K562 (cell line): ENCODE measurements around the gene RCSD1.

ENCODE experiments used
- BCOR ChIP-seq: fragments of 450-650 bp; IDR thresholded peaks from 2 replicates; pipeline ENCODE4 v1.6.1; 2016
- IRF2 ChIP-seq: sonication (generic); formaldehyde crosslinking; IDR thresholded peaks from 2 replicates; pipeline ENCODE4 v1.8.1; 2022; ENCODE audit warnings: mild to moderate bottlenecking, missing genetic modification reagents
- MAZ ChIP-seq, 2 experiments: fragments of 450-650 bp in 1 of 2; sonication (generic) in 1 of 2; formaldehyde crosslinking; IDR thresholded peaks in 1 of 2; conservative IDR thresholded peaks in 1 of 2; 2 replicates each; pipeline versions ENCODE4 v1.4.0 to v1.5.0; 2020; ENCODE audit warnings: mild to moderate bottlenecking in 1 of 2, missing genetic modification reagents in 1 of 2
- MED1 ChIP-seq: sonication (generic); formaldehyde crosslinking; IDR thresholded peaks from 2 replicates; pipeline ENCODE4 v1.8.1; 2023; ENCODE audit warnings: missing genetic modification reagents, borderline replicate concordance
- MEIS2 ChIP-seq: fragments of 450-650 bp; IDR thresholded peaks from 2 replicates; pipeline ENCODE4 v1.6.1; 2014; ENCODE audit warnings: mild to moderate bottlenecking; ENCODE audit not compliant: partially characterized antibody
- MNT ChIP-seq, 2 experiments: fragments of 450-650 bp; conservative IDR thresholded peaks; 2 replicates each; pipeline ENCODE4 v1.6.1; 2017; ENCODE audit warnings: mild to moderate bottlenecking in 2 of 2, moderate library complexity in 2 of 2
- POLR2A ChIP-seq: fragments of 450-650 bp; conservative IDR thresholded peaks from 2 replicates; pipeline ENCODE4 v1.6.1; 2016
- SMARCA5 ChIP-seq: fragments of 450-650 bp; IDR thresholded peaks from 2 replicates; pipeline ENCODE4 v1.6.1; 2016
- STAT6 ChIP-seq: sonication (generic); formaldehyde crosslinking; IDR thresholded peaks from 2 replicates; pipeline ENCODE4 v1.8.1; 2023; ENCODE audit warnings: mild to moderate bottlenecking, missing genetic modification reagents
- XRCC5 ChIP-seq: fragments of 200-400 bp; formaldehyde crosslinking; IDR thresholded peaks from 2 replicates; pipeline ENCODE4 v1.6.1; 2017; ENCODE audit warnings: low read depth, mild to moderate bottlenecking, low read length
- ZBTB17 ChIP-seq: fragments of 450-650 bp; formaldehyde crosslinking; IDR thresholded peaks from 2 replicates; pipeline ENCODE4 v1.4.0; 2020; ENCODE audit warnings: mild to moderate bottlenecking

DNA sequence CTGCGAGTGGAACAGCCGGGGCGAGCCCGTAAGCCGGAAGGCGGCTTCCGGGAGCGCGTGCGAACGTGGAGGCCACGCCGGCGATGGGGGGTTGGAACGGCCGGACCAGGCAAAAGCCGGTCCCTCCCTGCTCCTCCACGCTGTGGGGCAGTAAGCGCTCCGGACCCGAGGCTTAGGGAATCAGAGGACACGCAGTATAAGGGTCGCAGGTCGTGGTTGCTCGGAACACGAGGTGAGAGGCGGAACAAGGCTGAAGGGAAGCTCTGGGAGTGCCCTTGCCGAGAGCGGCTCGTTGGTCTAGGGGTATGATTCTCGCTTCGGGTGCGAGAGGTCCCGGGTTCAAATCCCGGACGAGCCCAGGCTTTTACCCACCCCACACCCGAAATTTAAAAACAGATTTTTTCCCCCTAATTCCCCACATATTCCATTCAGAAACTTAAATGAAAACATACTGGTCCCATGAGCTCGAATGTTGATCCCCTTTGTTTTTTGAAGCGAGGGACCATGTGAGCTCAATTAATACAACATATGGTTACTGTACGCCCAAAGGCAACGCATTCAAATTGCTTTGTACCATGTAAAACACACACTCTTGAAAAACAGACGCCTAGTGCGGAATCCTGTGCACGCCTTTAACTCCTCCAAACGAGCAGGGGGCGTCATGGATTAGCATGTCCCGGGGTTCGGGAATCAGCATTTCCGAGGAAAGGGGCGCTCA is 84.6 kb downstream of the RCSD1 start:
- peak; percentile 90 to 96 for TF ChIP-seq MAZ (CRISPR knock-in tag; conservative IDR thresholded peaks at IDR 0.05 in 1 of 2, IDR thresholded peaks at IDR 0.05 in 1 of 2)
- TF ChIP-seq STAT6 (CRISPR knock-in tag): peak; percentile 92
- no peak for TF ChIP-seq SMARCA5
- TF ChIP-seq MED1 (CRISPR knock-in tag): no peak
- no peak for TF ChIP-seq IRF2 (CRISPR knock-in tag)
- no peak for TF ChIP-seq MEIS2
- TF ChIP-seq BCOR: peak; percentile 71
- TF ChIP-seq POLR2A: peak; percentile 89
- TF ChIP-seq MNT (conservative IDR thresholded peaks at IDR 0.05): peak; percentile 95 to 97
- peak; percentile 85 for TF ChIP-seq XRCC5
- peak; percentile 74 for TF ChIP-seq ZBTB17 (CRISPR knock-in tag)
